Coronary artery (tissue), 2 donors: ENCODE results near the gene AQP6.

Experiments used
- DNase-seq: peaks from one replicate; pipeline ENCODE4 v3.0.0-alpha.2; 2017; ENCODE audit warnings: low spot score
- H3K27ac ChIP-seq, 2 donors: fragments of 200-600 bp; sonication (generic); one replicate each; pipeline ENCODE4 v1.5.1; 2016 to 2019
- H3K4me3 ChIP-seq: fragments of 200-600 bp; sonication (generic); 2 replicates; pipeline ENCODE4 v1.5.1; 2016; ENCODE audit warnings: mild to moderate bottlenecking, moderate library complexity
- TF ChIP-seq, protein P1 (sequence below): fragments of 200-600 bp; sonication (generic); IDR thresholded peaks from one replicate; pipeline ENCODE4 v1.5.1; 2019; ENCODE audit warnings: antibody characterized with exemption

The AQP6 gene

GRCh38 chr12:50018154-50018553 lies 45.4 kb downstream of the AQP6 start:
- Histone ChIP-seq H3K27ac (peak overlapping the region in 1 of 2 donors; percentile 63), H3K4me3 (no peak overlapping the region)
- DNase-seq: no peak
- TF ChIP-seq, protein P1, sequence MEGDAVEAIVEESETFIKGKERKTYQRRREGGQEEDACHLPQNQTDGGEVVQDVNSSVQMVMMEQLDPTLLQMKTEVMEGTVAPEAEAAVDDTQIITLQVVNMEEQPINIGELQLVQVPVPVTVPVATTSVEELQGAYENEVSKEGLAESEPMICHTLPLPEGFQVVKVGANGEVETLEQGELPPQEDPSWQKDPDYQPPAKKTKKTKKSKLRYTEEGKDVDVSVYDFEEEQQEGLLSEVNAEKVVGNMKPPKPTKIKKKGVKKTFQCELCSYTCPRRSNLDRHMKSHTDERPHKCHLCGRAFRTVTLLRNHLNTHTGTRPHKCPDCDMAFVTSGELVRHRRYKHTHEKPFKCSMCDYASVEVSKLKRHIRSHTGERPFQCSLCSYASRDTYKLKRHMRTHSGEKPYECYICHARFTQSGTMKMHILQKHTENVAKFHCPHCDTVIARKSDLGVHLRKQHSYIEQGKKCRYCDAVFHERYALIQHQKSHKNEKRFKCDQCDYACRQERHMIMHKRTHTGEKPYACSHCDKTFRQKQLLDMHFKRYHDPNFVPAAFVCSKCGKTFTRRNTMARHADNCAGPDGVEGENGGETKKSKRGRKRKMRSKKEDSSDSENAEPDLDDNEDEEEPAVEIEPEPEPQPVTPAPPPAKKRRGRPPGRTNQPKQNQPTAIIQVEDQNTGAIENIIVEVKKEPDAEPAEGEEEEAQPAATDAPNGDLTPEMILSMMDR: no peak

- H3K27ac ChIP-seq: no peak overlapping the region
- TF ChIP-seq, protein P1: no peak
- no peak overlapping the region for H3K4me3 ChIP-seq
- DNase-seq: no peak
Measured at GRCh38 chr12:50018968-50019367, 46.2 kb downstream of the AQP6 start.

DNA sequence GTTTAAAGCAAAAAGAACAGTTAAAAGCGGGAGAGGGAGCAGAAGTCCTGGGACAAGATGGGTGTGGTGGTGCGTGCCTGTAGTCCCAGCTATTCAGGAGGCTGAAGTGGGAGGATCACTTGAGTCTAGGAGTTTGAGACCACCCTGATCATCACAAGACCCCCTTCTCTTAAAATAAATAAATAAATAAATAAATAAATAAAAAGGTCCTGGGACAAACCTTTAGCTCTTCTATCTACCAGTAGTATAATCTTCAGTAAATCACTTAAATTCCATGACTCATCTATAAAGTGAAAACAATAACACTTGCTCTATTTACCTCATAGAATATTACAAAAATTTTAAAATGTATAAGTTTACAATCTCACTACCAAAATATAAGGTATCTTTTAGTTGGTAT lies 46.8 kb downstream of the AQP6 start:
- no peak for DNase-seq
- H3K4me3 ChIP-seq: no peak overlapping the region

GRCh38 chr12:50021031-50021430 lies 48.3 kb downstream of the AQP6 start:
- Histone ChIP-seq H3K27ac (no peak overlapping the region), H3K4me3 (no peak overlapping the region)
- no peak for DNase-seq
- TF ChIP-seq, protein P1: no peak

More for the DNA sequence above, 46.8 kb downstream of the AQP6 start:
- no peak overlapping the region for H3K27ac ChIP-seq
- TF ChIP-seq, protein P1: no peak

- Histone ChIP-seq H3K4me3 (no peak overlapping the region), H3K27ac (no peak overlapping the region)
- TF ChIP-seq, protein P1: no peak
- no peak for DNase-seq
Measured at GRCh38 chr12:50022903-50023302, 50.2 kb downstream of the AQP6 start.

- no peak overlapping the region for H3K27ac ChIP-seq
- TF ChIP-seq, protein P1: no peak
- peak overlapping the region; percentile 91 for H3K4me3 ChIP-seq
- DNase-seq: no peak
Measured at GRCh38 chr12:50024227-50024626, 51.5 kb downstream of the AQP6 start.

DNA sequence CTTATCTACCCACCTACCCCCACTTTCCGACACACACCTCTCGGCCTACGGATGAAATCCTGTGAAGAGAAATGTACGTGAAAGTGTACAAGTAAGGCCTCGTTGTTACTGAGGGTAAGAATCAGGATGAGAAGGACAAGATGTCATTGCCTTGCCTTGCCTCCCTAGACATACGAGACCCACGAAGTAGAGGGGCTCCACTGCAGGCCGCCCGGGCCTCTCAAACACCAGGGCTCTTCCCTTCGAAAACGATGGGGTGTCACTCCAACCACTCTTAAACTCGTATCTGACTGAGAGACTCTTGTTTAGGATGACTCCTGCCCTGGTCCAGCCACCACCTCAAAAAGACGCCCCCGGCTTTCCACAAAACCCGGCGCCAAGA lies 52.0 kb downstream of the AQP6 start:
- Histone ChIP-seq H3K4me3 (peak overlapping the region; percentile 91), H3K27ac (peak overlapping the region; percentile 42 to 71)
- DNase-seq: no peak
- TF ChIP-seq, protein P1: no peak
